ENCODE measurements around the gene SLC26A11. TPM values are rescaled to one million over a fixed set of nuclear protein-coding genes. Genes with fewer than 3 reads are reported as not detected.

The SLC26A11 gene
- total RNA-seq, 1 experiment from 2014 or later, result 17.7 TPM

DNA sequence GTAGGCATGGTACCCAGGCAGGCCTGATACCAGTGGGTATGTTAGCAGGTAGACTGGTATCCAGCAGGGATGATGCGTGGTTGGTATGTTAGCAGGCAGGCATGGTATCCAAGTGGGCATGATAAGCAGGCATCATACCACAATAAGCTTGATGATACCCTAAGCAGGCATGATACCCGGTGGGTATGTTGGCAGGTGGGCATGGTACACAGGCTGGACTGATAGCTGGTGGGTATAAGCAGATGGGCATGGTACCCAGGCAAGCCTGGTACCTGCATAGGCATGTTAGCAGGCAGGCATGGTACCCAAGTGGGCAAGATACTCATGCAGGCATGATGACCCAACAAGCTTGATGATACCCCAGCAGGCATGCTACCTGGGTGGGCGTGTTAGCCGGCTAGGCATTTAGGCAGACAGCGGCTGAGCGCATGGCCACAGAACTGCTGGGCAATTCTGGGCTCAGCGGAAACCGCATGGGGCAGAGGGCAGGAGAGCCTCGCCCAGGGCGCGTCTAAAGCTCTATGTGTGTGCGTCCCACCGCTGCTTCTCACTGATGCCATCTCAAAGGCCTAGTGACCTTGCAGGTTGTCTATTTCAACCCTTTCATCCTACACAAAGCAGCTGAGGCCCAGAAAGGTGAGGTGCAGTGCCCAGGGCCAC, 2.4 kb upstream of the SLC26A11 start (continued):
- TF ChIP-seq, protein P1, sequence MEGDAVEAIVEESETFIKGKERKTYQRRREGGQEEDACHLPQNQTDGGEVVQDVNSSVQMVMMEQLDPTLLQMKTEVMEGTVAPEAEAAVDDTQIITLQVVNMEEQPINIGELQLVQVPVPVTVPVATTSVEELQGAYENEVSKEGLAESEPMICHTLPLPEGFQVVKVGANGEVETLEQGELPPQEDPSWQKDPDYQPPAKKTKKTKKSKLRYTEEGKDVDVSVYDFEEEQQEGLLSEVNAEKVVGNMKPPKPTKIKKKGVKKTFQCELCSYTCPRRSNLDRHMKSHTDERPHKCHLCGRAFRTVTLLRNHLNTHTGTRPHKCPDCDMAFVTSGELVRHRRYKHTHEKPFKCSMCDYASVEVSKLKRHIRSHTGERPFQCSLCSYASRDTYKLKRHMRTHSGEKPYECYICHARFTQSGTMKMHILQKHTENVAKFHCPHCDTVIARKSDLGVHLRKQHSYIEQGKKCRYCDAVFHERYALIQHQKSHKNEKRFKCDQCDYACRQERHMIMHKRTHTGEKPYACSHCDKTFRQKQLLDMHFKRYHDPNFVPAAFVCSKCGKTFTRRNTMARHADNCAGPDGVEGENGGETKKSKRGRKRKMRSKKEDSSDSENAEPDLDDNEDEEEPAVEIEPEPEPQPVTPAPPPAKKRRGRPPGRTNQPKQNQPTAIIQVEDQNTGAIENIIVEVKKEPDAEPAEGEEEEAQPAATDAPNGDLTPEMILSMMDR (IDR thresholded peaks at IDR 0.05 in 2 of 3, conservative IDR thresholded peaks at IDR 0.05 in 1 of 3; ENCODE audit: borderline replicate concordance in 1 of 3, insufficient read depth in 1 of 3, low read depth in 2 of 3, low read length in 2 of 3), result no peak
- no peak for TF ChIP-seq RAD21 (IDR thresholded peaks at IDR 0.05; ENCODE audit: low read depth)
- no peak for TF ChIP-seq ZNF274 (IDR thresholded peaks at IDR 0.05; ENCODE audit: low read depth, low read length)
- no peak for TF ChIP-seq FOSL1 (IDR thresholded peaks at IDR 0.05; ENCODE audit: low read depth)
- TF ChIP-seq SIN3A (IDR thresholded peaks at IDR 0.05; ENCODE audit: low read depth), result no peak
- no peak for TF ChIP-seq SP1 (IDR thresholded peaks at IDR 0.05; ENCODE audit: low read depth)

GRCh38 chr17:80218391-80218790, 1.8 kb upstream of the SLC26A11 start:
- intact Hi-C loops (cut with micrococcal nuclease), result no loop called here
- no peak for ATAC-seq
- TF ChIP-seq ZFX (IDR thresholded peaks at IDR 0.05) (no peak), POLR2A (IDR thresholded peaks at IDR 0.05; ENCODE audit: borderline replicate concordance, extremely low read depth, insufficient read depth, insufficient read length) (no peak), FOSL1 (IDR thresholded peaks at IDR 0.05; ENCODE audit: low read depth) (no peak), ELF1 (IDR thresholded peaks at IDR 0.05; ENCODE audit: borderline replicate concordance, low read depth) (no peak), SRF (IDR thresholded peaks at IDR 0.05; ENCODE audit: low read depth) (no peak), EZH2 (IDR thresholded peaks at IDR 0.05) (no peak), YY1 (IDR thresholded peaks at IDR 0.05; ENCODE audit: extremely low read depth, insufficient replicate concordance, low read depth, low read length) (no peak), EZH2phosphoT487 (IDR thresholded peaks at IDR 0.05; ENCODE audit: borderline replicate concordance) (no peak), JUND (IDR thresholded peaks at IDR 0.05) (no peak), RAD21 (IDR thresholded peaks at IDR 0.05; ENCODE audit: low read depth) (no peak), CBX3 (IDR thresholded peaks at IDR 0.05; ENCODE audit: low read depth) (no peak), POLR2AphosphoS5 (IDR thresholded peaks at IDR 0.05; ENCODE audit: low read depth, low read length) (no peak), SIN3A (IDR thresholded peaks at IDR 0.05; ENCODE audit: low read depth) (no peak), EGR1 (IDR thresholded peaks at IDR 0.05; ENCODE audit: low read depth) (no peak), TCF7L2 (IDR thresholded peaks at IDR 0.05; ENCODE audit: borderline replicate concordance, extremely low read depth, insufficient read depth, insufficient read length) (no peak)
- TF ChIP-seq, protein P1 (IDR thresholded peaks at IDR 0.05 in 2 of 3, conservative IDR thresholded peaks at IDR 0.05 in 1 of 3; ENCODE audit: borderline replicate concordance in 1 of 3, insufficient read depth in 1 of 3, low read depth in 2 of 3, low read length in 2 of 3), result no peak
- TF ChIP-seq, protein P2, sequence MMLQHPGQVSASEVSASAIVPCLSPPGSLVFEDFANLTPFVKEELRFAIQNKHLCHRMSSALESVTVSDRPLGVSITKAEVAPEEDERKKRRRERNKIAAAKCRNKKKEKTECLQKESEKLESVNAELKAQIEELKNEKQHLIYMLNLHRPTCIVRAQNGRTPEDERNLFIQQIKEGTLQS (IDR thresholded peaks at IDR 0.05), result no peak

More at GRCh38 chr17:80218391-80218790, 1.8 kb upstream of the SLC26A11 start:
- peaks cover 3 to 16% of the 10 kb centered on the region in 2 experiments; a peak in 2 of 4 replicates for H3K36me3 ChIP-seq (ENCODE audit: control insufficient read depth in 1 of 2, insufficient read depth in 2 of 2, low read length in 2 of 2)
- no peak overlapping the region for H3K4me3 ChIP-seq (replicated peaks in 1 of 2; ENCODE audit: low read depth in 1 of 2, low read length in 2 of 2)
- H3K27ac ChIP-seq (ENCODE audit: low read depth, low read length), result no peak overlapping the region; the same call in 1 of the 2 replicates
- DNase-seq (ENCODE audit: low read depth, low spot score), result no peak
- ChIA-PET CTCF (no interaction called here), RAD21 (ENCODE audit: low non-redundant PET in 1 of 2, low total read pairs in 2 of 2, uncharacterized antibody in 2 of 2, unreplicated experiment in 2 of 2) (no interaction called here), POLR2A (interaction anchor here (0.7 kb wide), 1 partner anchor 1996 kb away, joined by 3 read pairs; no protein-coding TSS in a partner anchor)
- BruUV-seq (replicated peaks), result no TSS peak
- H3K9me3 ChIP-seq (ENCODE audit: control insufficient read depth in 1 of 2, insufficient read depth in 1 of 2, low read depth in 1 of 2, low read length in 2 of 2), result no peaks in the 10 kb centered on the region
- H3K4me1 ChIP-seq (ENCODE audit: control insufficient read depth in 1 of 2, insufficient read depth in 2 of 2, low read length in 2 of 2), result peaks cover 8 to 15% of the 10 kb centered on the region in 2 experiments; a peak in 3 of 4 replicates
- H3K27me3 ChIP-seq (ENCODE audit: insufficient read depth, low read length), result no peaks in the 10 kb centered on the region
- no peaks in the 10 kb centered on the region for H4K20me1 ChIP-seq (ENCODE audit: insufficient read depth)
- H3K9me2 ChIP-seq (ENCODE audit: insufficient read depth), result no peaks in the 10 kb centered on the region
- peak overlapping the region; percentile 98; the same call in 1 of the 2 replicates for H3K4me2 ChIP-seq (ENCODE audit: low read length)
- H3K79me2 ChIP-seq (ENCODE audit: insufficient read depth, low read length), result peaks cover 17% of the 10 kb centered on the region
- no peak overlapping the region for H2AFZ ChIP-seq (ENCODE audit: low read depth, low read length, poor library complexity, severe bottlenecking)
- H3K9ac ChIP-seq (ENCODE audit: low read length), result no peak overlapping the region

Measured in HCT116 (cell line).